ENCODE measurements around the gene SLIT3.

The SLIT3 gene

DNA sequence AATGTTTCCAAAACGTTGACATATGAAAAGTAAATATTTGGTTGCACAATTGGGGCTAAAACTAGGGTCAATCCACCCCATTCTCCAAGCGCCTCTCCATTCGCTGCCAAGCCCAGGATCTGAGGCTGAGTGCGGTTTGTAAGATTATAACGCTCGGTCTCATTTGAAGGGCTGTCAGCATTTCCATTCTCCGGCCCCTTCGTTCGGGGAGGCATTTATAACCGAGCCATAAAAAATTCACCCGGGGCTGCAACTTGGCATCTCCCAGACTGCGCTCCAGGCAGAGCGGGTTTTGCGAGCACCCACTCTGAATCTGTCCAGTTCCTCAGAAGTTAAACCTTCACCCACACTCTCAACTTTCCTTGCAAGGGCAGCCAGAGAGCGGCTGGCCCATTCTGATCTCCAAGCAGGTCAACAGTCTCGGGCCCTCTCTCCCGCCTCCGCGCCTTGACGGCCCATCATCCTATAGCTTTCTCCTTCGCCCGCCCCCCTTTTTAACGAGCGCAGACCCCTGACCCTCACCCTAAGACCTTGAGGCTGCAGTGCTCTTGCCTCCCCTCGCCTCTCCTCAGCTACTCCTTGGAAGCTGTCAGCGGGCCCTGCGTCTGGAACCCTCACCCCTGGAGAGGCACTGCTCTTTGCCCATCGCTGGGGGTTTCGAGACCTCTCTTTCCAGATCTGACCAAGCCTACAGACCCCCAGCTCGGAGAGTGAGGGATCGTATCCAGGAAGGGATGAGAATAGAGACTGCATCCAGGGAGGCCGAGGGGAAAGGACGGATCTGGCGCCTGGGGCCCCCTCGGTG is 1.1 kb downstream of the SLIT3 start:
- in situ Hi-C loops (cut with MboI; ENCODE audit: low sequenced_read_pairs), result no loop called here

GRCh38 chr5:169299191-169299662 is 1.7 kb downstream of the SLIT3 start:
- in situ Hi-C loops (cut with MboI; ENCODE audit: low sequenced_read_pairs), result no loop called here

GRCh38 chr5:169298193-169298592 is 2.7 kb downstream of the SLIT3 start:
- in situ Hi-C loops (cut with MboI; ENCODE audit: low sequenced_read_pairs), result no loop called here

DNA sequence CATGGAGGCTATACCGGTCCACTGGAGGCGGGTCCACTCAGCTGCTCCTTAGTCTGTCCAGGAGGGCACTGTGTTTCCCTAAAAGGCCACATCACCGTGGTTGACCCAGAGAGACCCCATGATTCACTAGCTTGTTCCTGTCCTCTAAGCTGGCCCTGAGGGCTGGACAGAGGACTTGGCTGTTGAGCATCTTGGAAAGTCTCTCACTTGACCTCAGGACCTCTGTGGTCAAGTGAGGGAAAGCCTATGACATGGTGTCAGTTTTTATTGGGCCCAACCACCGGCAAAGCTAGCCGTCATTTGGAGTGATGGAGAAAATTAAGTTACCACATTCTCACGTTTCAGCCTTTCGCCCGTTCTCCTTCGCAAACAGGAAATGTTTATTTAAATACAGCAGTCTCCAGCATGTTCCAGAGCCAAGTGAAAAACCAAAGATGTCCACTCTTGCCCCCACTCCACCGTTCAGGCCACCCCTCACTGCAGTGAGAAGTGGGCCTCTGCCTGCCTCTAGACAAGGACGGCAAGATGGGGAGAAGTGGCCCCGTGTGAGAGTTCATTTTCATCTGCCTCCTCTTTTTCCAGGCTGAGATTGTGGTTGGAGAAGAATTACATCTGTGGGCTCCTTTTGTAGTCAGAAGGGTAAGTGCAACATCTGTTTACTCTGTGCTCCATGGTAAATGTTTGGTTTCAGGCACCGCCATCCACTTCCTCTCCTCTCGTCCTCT is 4.4 kb downstream of the SLIT3 start:
- in situ Hi-C loops (cut with MboI; ENCODE audit: low sequenced_read_pairs), result no loop called here

GRCh38 chr5:169295306-169295705 is 5.6 kb downstream of the SLIT3 start:
- in situ Hi-C loops (cut with MboI; ENCODE audit: low sequenced_read_pairs), result no loop called here

DNA sequence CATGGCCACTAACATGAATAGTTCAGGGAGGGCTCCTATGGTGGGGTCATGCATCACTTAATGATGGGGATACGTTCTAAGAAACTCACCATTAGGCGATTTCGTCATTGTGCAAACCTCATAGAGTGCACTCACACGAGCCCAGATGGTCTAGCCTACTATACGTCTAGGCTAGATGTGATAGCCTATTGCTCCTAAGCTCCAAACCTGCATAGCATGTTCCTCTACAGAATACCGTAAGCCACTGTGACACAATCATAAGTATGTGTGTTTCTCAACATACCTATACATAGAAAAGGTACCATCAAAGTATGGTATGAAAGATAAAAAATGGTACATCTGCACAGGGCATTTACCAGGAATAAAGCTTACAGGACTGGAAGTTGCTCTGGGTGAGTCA is 6.3 kb downstream of the SLIT3 start:
- in situ Hi-C loops (cut with MboI; ENCODE audit: low sequenced_read_pairs), result no loop called here

DNA sequence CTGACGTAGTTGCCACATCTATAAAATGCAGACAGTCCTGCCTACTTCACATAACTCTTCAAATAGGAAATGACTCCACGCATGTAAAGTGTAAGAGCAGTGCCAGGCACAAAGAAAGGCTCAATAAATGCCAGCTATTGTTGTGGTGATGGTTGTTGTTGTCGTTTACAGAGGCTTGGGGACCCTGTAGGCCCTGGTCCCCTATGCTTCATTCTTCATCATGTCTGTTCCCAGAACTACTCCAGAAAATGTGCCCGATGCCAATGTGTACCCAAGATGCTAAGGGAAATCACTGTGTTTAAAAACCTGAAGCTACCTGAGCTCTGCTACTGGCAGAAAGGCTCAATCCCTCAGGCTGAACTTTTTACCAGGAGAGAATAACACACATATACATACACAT is 9.1 kb downstream of the SLIT3 start:
- in situ Hi-C loops (cut with MboI; ENCODE audit: low sequenced_read_pairs), result no loop called here

DNA sequence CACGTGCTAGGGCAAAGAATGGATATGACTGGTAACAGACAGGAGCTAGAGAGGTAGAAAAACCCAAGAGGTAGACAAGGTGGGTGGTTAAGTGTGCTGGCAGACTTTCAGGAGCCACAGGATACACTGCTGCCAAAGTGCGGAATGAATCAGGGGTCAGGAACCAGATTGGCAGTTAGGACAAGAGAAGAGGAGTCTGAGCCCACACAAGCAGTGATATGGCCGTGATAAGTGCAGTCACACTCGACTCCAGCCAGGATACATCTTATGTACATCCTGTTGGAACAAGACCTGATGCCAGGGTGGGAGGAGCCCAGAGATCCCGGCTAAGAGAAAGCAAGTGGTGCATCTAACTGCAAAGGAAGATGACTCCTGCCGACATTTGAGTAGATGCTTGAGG is 10.0 kb downstream of the SLIT3 start:
- in situ Hi-C loops (cut with MboI; ENCODE audit: low sequenced_read_pairs), result no loop called here

GRCh38 chr5:169289520-169289919 is 11.4 kb downstream of the SLIT3 start:
- in situ Hi-C loops (cut with MboI; ENCODE audit: low sequenced_read_pairs), result no loop called here

GRCh38 chr5:169288066-169288930 is 12.6 kb downstream of the SLIT3 start:
- in situ Hi-C loops (cut with MboI; ENCODE audit: low sequenced_read_pairs), result no loop called here

GRCh38 chr5:169287529-169287928 is 13.4 kb downstream of the SLIT3 start:
- in situ Hi-C loops (cut with MboI; ENCODE audit: low sequenced_read_pairs), result no loop called here

DNA sequence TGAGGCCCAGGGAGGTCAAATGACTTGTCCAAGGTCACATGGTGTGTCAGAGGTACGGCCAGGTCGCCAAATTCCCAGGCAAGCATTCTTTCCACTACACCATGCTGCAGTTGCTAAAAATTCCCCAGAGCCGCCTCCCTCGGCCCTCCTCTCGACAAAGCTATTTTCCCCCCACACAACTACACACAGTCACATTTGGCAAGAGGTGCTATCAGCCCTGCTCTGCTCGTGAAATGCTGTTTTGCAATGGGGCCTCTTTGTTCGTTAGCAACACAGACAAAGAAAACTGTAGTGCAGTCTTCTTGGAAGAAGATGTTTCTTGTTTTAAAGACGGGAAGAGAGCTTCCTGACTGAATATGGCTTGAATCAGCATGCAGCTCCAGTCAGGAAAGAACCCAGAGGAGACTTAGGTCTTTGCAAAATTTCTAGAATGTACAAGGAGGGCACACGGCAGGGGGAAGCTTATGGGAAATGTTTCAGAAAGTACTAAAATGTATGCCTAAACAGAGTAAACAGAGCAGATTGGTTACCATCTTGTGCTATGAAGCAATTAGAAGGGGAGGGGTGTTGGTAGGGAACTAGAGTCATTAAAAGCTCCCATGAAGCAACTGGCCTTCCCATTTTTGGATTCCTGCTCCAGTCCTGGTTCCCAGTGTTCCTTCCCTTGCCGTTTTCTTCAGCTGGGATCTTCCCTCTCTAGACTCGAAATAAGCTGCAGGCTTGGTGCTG is 14.2 kb downstream of the SLIT3 start:
- in situ Hi-C loops (cut with MboI; ENCODE audit: low sequenced_read_pairs), result no loop called here

GRCh38 chr5:169283887-169284286 is 17.1 kb downstream of the SLIT3 start:
- in situ Hi-C loops (cut with MboI; ENCODE audit: low sequenced_read_pairs), result no loop called here

GRCh38 chr5:169281625-169282024 is 19.3 kb downstream of the SLIT3 start:
- in situ Hi-C loops (cut with MboI; ENCODE audit: low sequenced_read_pairs), result no loop called here

- in situ Hi-C loops (cut with MboI; ENCODE audit: low sequenced_read_pairs), result no loop called here
These were observed 20.2 kb downstream of the SLIT3 start for GRCh38 chr5:169280696-169281095.

- in situ Hi-C loops (cut with MboI; ENCODE audit: low sequenced_read_pairs), result no loop called here
These were observed 20.7 kb downstream of the SLIT3 start for GRCh38 chr5:169280286-169280685.

GRCh38 chr5:169279125-169279524 is 21.8 kb downstream of the SLIT3 start:
- in situ Hi-C loops (cut with MboI; ENCODE audit: low sequenced_read_pairs), result no loop called here

GRCh38 chr5:169273881-169274280 is 27.1 kb downstream of the SLIT3 start:
- in situ Hi-C loops (cut with MboI; ENCODE audit: low sequenced_read_pairs), result no loop called here

DNA sequence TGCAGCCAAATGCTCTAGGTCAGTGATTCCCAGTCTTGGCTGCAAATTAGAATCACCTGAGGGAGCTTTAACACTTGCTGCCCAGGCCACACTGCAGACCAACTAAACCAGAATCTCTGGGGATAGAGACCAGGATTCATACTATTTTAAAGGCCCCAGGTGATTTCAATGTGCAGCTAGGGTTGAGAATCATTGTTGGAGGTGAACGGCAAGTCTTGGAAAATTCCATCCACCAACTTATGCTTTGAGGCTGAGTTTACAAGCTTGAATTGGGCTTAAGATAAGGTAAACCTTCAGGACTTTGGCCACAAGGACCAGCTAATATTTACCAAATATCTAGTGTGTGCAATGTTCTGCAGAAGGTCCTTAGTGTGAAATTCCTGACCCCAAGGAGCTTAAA is 27.5 kb downstream of the SLIT3 start:
- in situ Hi-C loops (cut with MboI; ENCODE audit: low sequenced_read_pairs), result no loop called here

- in situ Hi-C loops (cut with MboI; ENCODE audit: low sequenced_read_pairs), result no loop called here
These were observed 28.1 kb downstream of the SLIT3 start for GRCh38 chr5:169272731-169273427.

Measured in HL-60/S4 treated with retinoic acid at 250 ng/mL for 4 days and 3 days (cell line).